Measurements from ENCODE around the gene GPR137B. TPM values are rescaled to one million over a fixed set of nuclear protein-coding genes. Genes with fewer than 3 reads are reported as not detected.

GPR137B gene
- polyA plus RNA-seq, 1 donor from 2014 or later, result 8.2 TPM

- Histone ChIP-seq H2AFZ (ENCODE audit: low read depth, low read length) (no peak overlapping the region), H3K79me2 (replicated peaks; ENCODE audit: insufficient read depth, low read length) (no peaks in the 10 kb centered on the region), H3K9ac (ENCODE audit: low read length) (no peak overlapping the region), H3K36me3 (ENCODE audit: insufficient read depth, low read length) (no peaks in the 10 kb centered on the region), H3K4me2 (ENCODE audit: low read length) (no peak overlapping the region), H3F3A (ENCODE audit: insufficient read depth, low read length, poor library complexity, severe bottlenecking) (no peaks in the 10 kb centered on the region), H3K4me3 (ENCODE audit: low read length) (no peak overlapping the region), H3K9me2 (ENCODE audit: insufficient read depth, low read length) (no peaks in the 10 kb centered on the region), H4K20me1 (ENCODE audit: insufficient read depth) (no peaks in the 10 kb centered on the region), H3K27me3 (ENCODE audit: insufficient read depth, low read depth, low read length) (no peaks in the 10 kb centered on the region), H3K27ac (ENCODE audit: low read length) (no peak overlapping the region), H3K9me3 (ENCODE audit: low read length) (no peaks in the 10 kb centered on the region)
- TF ChIP-seq, protein P1, sequence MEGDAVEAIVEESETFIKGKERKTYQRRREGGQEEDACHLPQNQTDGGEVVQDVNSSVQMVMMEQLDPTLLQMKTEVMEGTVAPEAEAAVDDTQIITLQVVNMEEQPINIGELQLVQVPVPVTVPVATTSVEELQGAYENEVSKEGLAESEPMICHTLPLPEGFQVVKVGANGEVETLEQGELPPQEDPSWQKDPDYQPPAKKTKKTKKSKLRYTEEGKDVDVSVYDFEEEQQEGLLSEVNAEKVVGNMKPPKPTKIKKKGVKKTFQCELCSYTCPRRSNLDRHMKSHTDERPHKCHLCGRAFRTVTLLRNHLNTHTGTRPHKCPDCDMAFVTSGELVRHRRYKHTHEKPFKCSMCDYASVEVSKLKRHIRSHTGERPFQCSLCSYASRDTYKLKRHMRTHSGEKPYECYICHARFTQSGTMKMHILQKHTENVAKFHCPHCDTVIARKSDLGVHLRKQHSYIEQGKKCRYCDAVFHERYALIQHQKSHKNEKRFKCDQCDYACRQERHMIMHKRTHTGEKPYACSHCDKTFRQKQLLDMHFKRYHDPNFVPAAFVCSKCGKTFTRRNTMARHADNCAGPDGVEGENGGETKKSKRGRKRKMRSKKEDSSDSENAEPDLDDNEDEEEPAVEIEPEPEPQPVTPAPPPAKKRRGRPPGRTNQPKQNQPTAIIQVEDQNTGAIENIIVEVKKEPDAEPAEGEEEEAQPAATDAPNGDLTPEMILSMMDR (IDR thresholded peaks at IDR 0.05; ENCODE audit: poor library complexity, severe bottlenecking), result no peak
- no peak for TF ChIP-seq TAF1 (IDR thresholded peaks at IDR 0.05; ENCODE audit: low read depth)
- no peak for TF ChIP-seq EP300 (conservative IDR thresholded peaks at IDR 0.05; ENCODE audit: poor library complexity, severe bottlenecking)
- no peak for TF ChIP-seq EZH2 (IDR thresholded peaks at IDR 0.05; ENCODE audit: borderline replicate concordance, insufficient read depth, low read length, poor library complexity, severe bottlenecking)
- TF ChIP-seq RAD21 (conservative IDR thresholded peaks at IDR 0.05), result no peak
- TF ChIP-seq, protein P2, sequence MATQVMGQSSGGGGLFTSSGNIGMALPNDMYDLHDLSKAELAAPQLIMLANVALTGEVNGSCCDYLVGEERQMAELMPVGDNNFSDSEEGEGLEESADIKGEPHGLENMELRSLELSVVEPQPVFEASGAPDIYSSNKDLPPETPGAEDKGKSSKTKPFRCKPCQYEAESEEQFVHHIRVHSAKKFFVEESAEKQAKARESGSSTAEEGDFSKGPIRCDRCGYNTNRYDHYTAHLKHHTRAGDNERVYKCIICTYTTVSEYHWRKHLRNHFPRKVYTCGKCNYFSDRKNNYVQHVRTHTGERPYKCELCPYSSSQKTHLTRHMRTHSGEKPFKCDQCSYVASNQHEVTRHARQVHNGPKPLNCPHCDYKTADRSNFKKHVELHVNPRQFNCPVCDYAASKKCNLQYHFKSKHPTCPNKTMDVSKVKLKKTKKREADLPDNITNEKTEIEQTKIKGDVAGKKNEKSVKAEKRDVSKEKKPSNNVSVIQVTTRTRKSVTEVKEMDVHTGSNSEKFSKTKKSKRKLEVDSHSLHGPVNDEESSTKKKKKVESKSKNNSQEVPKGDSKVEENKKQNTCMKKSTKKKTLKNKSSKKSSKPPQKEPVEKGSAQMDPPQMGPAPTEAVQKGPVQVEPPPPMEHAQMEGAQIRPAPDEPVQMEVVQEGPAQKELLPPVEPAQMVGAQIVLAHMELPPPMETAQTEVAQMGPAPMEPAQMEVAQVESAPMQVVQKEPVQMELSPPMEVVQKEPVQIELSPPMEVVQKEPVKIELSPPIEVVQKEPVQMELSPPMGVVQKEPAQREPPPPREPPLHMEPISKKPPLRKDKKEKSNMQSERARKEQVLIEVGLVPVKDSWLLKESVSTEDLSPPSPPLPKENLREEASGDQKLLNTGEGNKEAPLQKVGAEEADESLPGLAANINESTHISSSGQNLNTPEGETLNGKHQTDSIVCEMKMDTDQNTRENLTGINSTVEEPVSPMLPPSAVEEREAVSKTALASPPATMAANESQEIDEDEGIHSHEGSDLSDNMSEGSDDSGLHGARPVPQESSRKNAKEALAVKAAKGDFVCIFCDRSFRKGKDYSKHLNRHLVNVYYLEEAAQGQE (IDR thresholded peaks at IDR 0.05; ENCODE audit: borderline replicate concordance), result no peak
- TF ChIP-seq SMC3 (conservative IDR thresholded peaks at IDR 0.05; ENCODE audit: poor library complexity), result no peak
- no peak for TF ChIP-seq POLR2AphosphoS5 (IDR thresholded peaks at IDR 0.05)
- TF ChIP-seq MXI1 (conservative IDR thresholded peaks at IDR 0.05; ENCODE audit: poor library complexity, severe bottlenecking), result no peak
Observed at GRCh38 chr1:236154126-236154525, 11.8 kb downstream of the GPR137B start.

GRCh38 chr1:236154671-236155398, 12.5 kb downstream of the GPR137B start:
- Histone ChIP-seq H3K9me3 (ENCODE audit: low read length) (no peaks in the 10 kb centered on the region), H3K4me2 (ENCODE audit: low read length) (no peak overlapping the region), H3K27ac (ENCODE audit: low read length) (no peak overlapping the region), H3K27me3 (ENCODE audit: insufficient read depth, low read depth, low read length) (no peaks in the 10 kb centered on the region), H3K36me3 (ENCODE audit: insufficient read depth, low read length) (no peaks in the 10 kb centered on the region), H3K9me2 (ENCODE audit: insufficient read depth, low read length) (no peaks in the 10 kb centered on the region), H2AFZ (ENCODE audit: low read depth, low read length) (no peak overlapping the region), H3K4me3 (ENCODE audit: low read length) (no peak overlapping the region), H3K79me2 (replicated peaks; ENCODE audit: insufficient read depth, low read length) (no peaks in the 10 kb centered on the region), H4K20me1 (ENCODE audit: insufficient read depth) (no peaks in the 10 kb centered on the region), H3K9ac (ENCODE audit: low read length) (no peak overlapping the region), H3F3A (ENCODE audit: insufficient read depth, low read length, poor library complexity, severe bottlenecking) (no peaks in the 10 kb centered on the region)
- TF ChIP-seq TAF1 (IDR thresholded peaks at IDR 0.05; ENCODE audit: low read depth) (no peak), POLR2AphosphoS5 (IDR thresholded peaks at IDR 0.05) (no peak), EZH2 (IDR thresholded peaks at IDR 0.05; ENCODE audit: borderline replicate concordance, insufficient read depth, low read length, poor library complexity, severe bottlenecking) (no peak), RAD21 (conservative IDR thresholded peaks at IDR 0.05) (no peak), EP300 (conservative IDR thresholded peaks at IDR 0.05; ENCODE audit: poor library complexity, severe bottlenecking) (no peak), SMC3 (conservative IDR thresholded peaks at IDR 0.05; ENCODE audit: poor library complexity) (no peak), MXI1 (conservative IDR thresholded peaks at IDR 0.05; ENCODE audit: poor library complexity, severe bottlenecking) (no peak)
- TF ChIP-seq, protein P2 (IDR thresholded peaks at IDR 0.05; ENCODE audit: borderline replicate concordance), result no peak
- TF ChIP-seq, protein P1 (IDR thresholded peaks at IDR 0.05; ENCODE audit: poor library complexity, severe bottlenecking), result no peak
